ENCODE measurements around the gene PLSCR3. TPM values are rescaled to one million over a fixed set of nuclear protein-coding genes. Genes with fewer than 3 reads are reported as not detected.

PLSCR3 gene
- total RNA-seq, 1 experiment from 2014 or later: 31.5 TPM

- no CpG with 5 or more reads among the region's 23 CpGs for WGBS (ENCODE audit: extremely low coverage, insufficient read length, low lambda C conversion rate)
- Histone ChIP-seq H4K8ac (replicated peaks; ENCODE audit: insufficient read length, low read depth, low read length) (no peak overlapping the region), H4K91ac (ENCODE audit: insufficient read length, low read depth, low read length) (no peak overlapping the region), H2BK120ac (ENCODE audit: low read depth, low read length, poor library complexity, severe bottlenecking) (no peak overlapping the region), H3K9me3 (ENCODE audit: control insufficient read depth, low read depth, low read length) (no peaks in the 10 kb centered on the region), H3K18ac (ENCODE audit: insufficient read length, low read depth, low read length) (no peak overlapping the region), H4K20me1 (ENCODE audit: control insufficient read depth, insufficient read depth, insufficient read length) (no peaks in the 10 kb centered on the region), H3K4me2 (ENCODE audit: insufficient read depth, insufficient read length, low read length) (no peak overlapping the region), H3K79me2 (ENCODE audit: insufficient read depth, low read length) (no peaks in the 10 kb centered on the region), H2AK5ac (ENCODE audit: insufficient read length, low read length) (no peak overlapping the region), H3K4me1 (ENCODE audit: insufficient read depth, low read length) (no peaks in the 10 kb centered on the region), H3K14ac (ENCODE audit: insufficient read depth, low read length) (no peak overlapping the region), H3K56ac (ENCODE audit: insufficient read length, low read depth, low read length) (no peak overlapping the region), H2BK12ac (ENCODE audit: insufficient read length, low read depth, low read length) (no peak overlapping the region), H2BK15ac (ENCODE audit: low read depth, low read length) (no peak overlapping the region), H2BK20ac (ENCODE audit: low read depth, low read length, poor library complexity, severe bottlenecking) (no peak overlapping the region), H3K27ac (ENCODE audit: insufficient read length, low read depth, low read length) (no peak overlapping the region), H3K4ac (ENCODE audit: low read depth, low read length) (no peak overlapping the region), H4K5ac (ENCODE audit: insufficient read length, low read depth, low read length) (no peak overlapping the region), H3K9ac (ENCODE audit: extremely low read depth, insufficient read length, low read length) (no peak overlapping the region), H3K79me1 (ENCODE audit: insufficient read depth, low read depth, low read length, poor library complexity, severe bottlenecking) (no peaks in the 10 kb centered on the region), H3K23me2 (ENCODE audit: insufficient read length, low read depth, low read length, poor library complexity, severe bottlenecking) (no peaks in the 10 kb centered on the region), H3K23ac (ENCODE audit: insufficient read length, low read depth, low read length) (no peak overlapping the region), H2AFZ (ENCODE audit: low read length) (no peak overlapping the region), H3K27me3 (ENCODE audit: insufficient read depth, low read length) (no peaks in the 10 kb centered on the region), H2BK5ac (ENCODE audit: insufficient read length, low read length) (no peak overlapping the region), H3T11ph (ENCODE audit: low read length) (no peak overlapping the region)
- no peaks in the 10 kb centered on the region for H3K9me3 Mint-ChIP-seq
- H3K4me3 Mint-ChIP-seq: no peak overlapping the region
- H3K27me3 Mint-ChIP-seq (ENCODE audit: low read depth): no peaks in the 10 kb centered on the region
- peaks cover 9 to 38% of the 10 kb centered on the region in 2 experiments for H3K4me1 Mint-ChIP-seq
- H3K36me3 Mint-ChIP-seq (ENCODE audit: insufficient read depth in 1 of 3, low read depth in 3 of 3): peaks cover 8 to 46% (median 36%) of the 10 kb centered on the region in 3 experiments; a peak in 6 of 7 replicates
- DNase-seq: no peak
- no peak for TF ChIP-seq CTCF (conservative IDR thresholded peaks at IDR 0.05)
- H3K27ac Mint-ChIP-seq: no peak overlapping the region
Observed at GRCh38 chr17:7415784-7416183, 21.5 kb upstream of the PLSCR3 start.

Data from H9 (cell line).